DOHH2 (cell line): Measurements from ENCODE around the gene GAS5.

Source experiments
- CTCF ChIP-seq: fragments of 200-600 bp; sonication (generic); IDR thresholded peaks from one replicate; pipeline ENCODE4 v1.5.1; 2014; ENCODE audit warnings: antibody characterized with exemption, mild to moderate bottlenecking, low read depth, low read length; ENCODE audit not compliant: poor library complexity, severe bottlenecking
- EZH2phosphoT487 ChIP-seq: fragments of 200-600 bp; sonication (generic); IDR thresholded peaks from 2 replicates; pipeline ENCODE4 v1.6.1; 2017; ENCODE audit warnings: borderline replicate concordance, mild to moderate bottlenecking, antibody characterized with exemption, low read length, moderate library complexity, mixed read lengths

GRCh38 chr1:173894189-173894588 is 26.4 kb upstream of the GAS5 start:
- TF ChIP-seq CTCF (no peak), EZH2phosphoT487 (no peak)
